GM12872 (cell line): ENCODE measurements around the gene KRT35.

Experiments
- CTCF ChIP-seq: IDR thresholded peaks from 3 replicates; pipeline ENCODE4 v1.5.1; 2011; ENCODE audit warnings: low read depth, mild to moderate bottlenecking, low read length, moderate library complexity; ENCODE audit not compliant: insufficient read depth

The KRT35 gene

GRCh38 chr17:41483991-41484826 is 3.3 kb upstream of the KRT35 start:
- no peak for TF ChIP-seq CTCF

- TF ChIP-seq CTCF, result no peak
Observed at GRCh38 chr17:41483531-41483930, 2.6 kb upstream of the KRT35 start.

- TF ChIP-seq CTCF, result no peak
Observed at GRCh38 chr17:41480581-41480980, 370 bp downstream of the KRT35 start.

GRCh38 chr17:41480136-41480535 is 815 bp downstream of the KRT35 start:
- TF ChIP-seq CTCF, result no peak

- no peak for TF ChIP-seq CTCF
Observed at GRCh38 chr17:41478237-41478636, 2.7 kb downstream of the KRT35 start.

GRCh38 chr17:41476866-41477815 is 3.8 kb downstream of the KRT35 start:
- no peak for TF ChIP-seq CTCF

- no peak for TF ChIP-seq CTCF
Observed at GRCh38 chr17:41475421-41475820, 5.5 kb downstream of the KRT35 start.
